Subcutaneous abdominal adipose tissue (tissue), 5 donors: ENCODE results near the gene SECISBP2L.

ENCODE experiments used
- H3K27ac ChIP-seq: one replicate; pipeline ENCODE4 v1.7.0; 2013; ENCODE audit warnings: low read depth, mild to moderate bottlenecking, inconsistent platforms, low read length, moderate library complexity
- H3K27me3 ChIP-seq, 5 donors: one replicate each; pipeline ENCODE4 v1.7.0; 2013; ENCODE audit warnings: low read length in 5 of 5, inconsistent platforms in 1 of 5; ENCODE audit not compliant: control insufficient read depth in 5 of 5, insufficient read depth in 4 of 5
- H3K36me3 ChIP-seq, 5 donors: one replicate each; pipeline ENCODE4 v1.7.0; 2013; ENCODE audit warnings: low read length in 5 of 5; ENCODE audit not compliant: control insufficient read depth in 5 of 5, insufficient read depth in 5 of 5
- H3K4me1 ChIP-seq, 5 donors: one replicate each; pipeline ENCODE4 v1.7.0; 2013; ENCODE audit warnings: low read length in 5 of 5, mild to moderate bottlenecking in 3 of 5, moderate library complexity in 1 of 5; ENCODE audit not compliant: control insufficient read depth in 5 of 5, insufficient read depth in 5 of 5
- H3K4me3 ChIP-seq, 5 donors: one replicate each; pipeline ENCODE4 v1.7.0; 2013; ENCODE audit warnings: low read length in 5 of 5, low read depth in 1 of 5
- H3K9ac ChIP-seq, 5 donors: one replicate each; pipeline ENCODE4 v1.7.0; 2013; ENCODE audit warnings: low read length in 5 of 5, mild to moderate bottlenecking in 4 of 5, moderate library complexity in 3 of 5
- H3K9me3 ChIP-seq, 5 donors: one replicate each; pipeline ENCODE4 v1.7.0; 2013; ENCODE audit warnings: low read length in 5 of 5; ENCODE audit not compliant: control insufficient read depth in 5 of 5
- donor health status: healthy.
- donor health status: healthy.
- donor health status: healthy.
- donor health status: healthy.
- donor health status: healthy.

The SECISBP2L gene

GRCh38 chr15:49059491-49059890 lies 13.2 kb upstream of the SECISBP2L start:
- Histone ChIP-seq H3K4me1 (peaks cover 2 to 11% (median 9%) of the 10 kb centered on the region in 5 donors), H3K27ac (no peak overlapping the region), H3K9ac (no peak overlapping the region), H3K27me3 (no peaks in the 10 kb centered on the region), H3K4me3 (no peak overlapping the region), H3K36me3 (no peaks in the 10 kb centered on the region), H3K9me3 (no peaks in the 10 kb centered on the region)

GRCh38 chr15:49058559-49058958 lies 12.3 kb upstream of the SECISBP2L start:
- Histone ChIP-seq H3K27ac (no peak overlapping the region), H3K9me3 (no peaks in the 10 kb centered on the region), H3K4me3 (no peak overlapping the region), H3K4me1 (peaks cover 1 to 8% (median 4%) of the 10 kb centered on the region in 5 donors), H3K36me3 (no peaks in the 10 kb centered on the region), H3K9ac (no peak overlapping the region), H3K27me3 (no peaks in the 10 kb centered on the region)

- H3K36me3 ChIP-seq = no peaks in the 10 kb centered on the region
- H3K4me1 ChIP-seq = no peaks in the 10 kb centered on the region
- no peaks in the 10 kb centered on the region for H3K9me3 ChIP-seq
- no peak overlapping the region for H3K27ac ChIP-seq
- H3K27me3 ChIP-seq = no peaks in the 10 kb centered on the region
- H3K4me3 ChIP-seq = no peak overlapping the region
- no peak overlapping the region for H3K9ac ChIP-seq
Measured at GRCh38 chr15:49055630-49056029, 9.4 kb upstream of the SECISBP2L start.

GRCh38 chr15:49052662-49053061 lies 6.4 kb upstream of the SECISBP2L start:
- Histone ChIP-seq H3K4me1 (no peaks in the 10 kb centered on the region), H3K9ac (no peak overlapping the region), H3K27me3 (no peaks in the 10 kb centered on the region), H3K27ac (no peak overlapping the region), H3K4me3 (no peak overlapping the region), H3K9me3 (no peaks in the 10 kb centered on the region), H3K36me3 (no peaks in the 10 kb centered on the region)

GRCh38 chr15:49047456-49047855 lies 1.2 kb upstream of the SECISBP2L start:
- peaks cover 0 to 29% (median 27%) of the 10 kb centered on the region in 5 donors for H3K4me1 ChIP-seq
- no peak overlapping the region for H3K4me3 ChIP-seq
- no peak overlapping the region for H3K9ac ChIP-seq
- H3K36me3 ChIP-seq = no peaks in the 10 kb centered on the region
- H3K27ac ChIP-seq = no peak overlapping the region
- H3K9me3 ChIP-seq = no peaks in the 10 kb centered on the region
- no peaks in the 10 kb centered on the region for H3K27me3 ChIP-seq

- Histone ChIP-seq H3K27me3 (no peaks in the 10 kb centered on the region), H3K27ac (peak overlapping the region; percentile 87), H3K4me3 (peak overlapping the region; percentile 76 to 98 (median 81)), H3K36me3 (no peaks in the 10 kb centered on the region), H3K4me1 (peaks cover 0 to 35% (median 30%) of the 10 kb centered on the region in 5 donors), H3K9me3 (peaks cover 0 to 2% (median 0%) of the 10 kb centered on the region in 5 donors), H3K9ac (peak overlapping the region; percentile 58 to 99 (median 92))
Measured at GRCh38 chr15:49045751-49046219, 461 bp downstream of the SECISBP2L start.

- H3K36me3 ChIP-seq = no peaks in the 10 kb centered on the region
- H3K4me3 ChIP-seq = peak overlapping the region; percentile 76 to 98 (median 81)
- H3K27me3 ChIP-seq = no peaks in the 10 kb centered on the region
- H3K4me1 ChIP-seq = peaks cover 0 to 35% (median 30%) of the 10 kb centered on the region in 5 donors
- H3K9ac ChIP-seq = peak overlapping the region; percentile 58 to 99 (median 92)
- H3K9me3 ChIP-seq = peaks cover 0 to 2% (median 0%) of the 10 kb centered on the region in 5 donors
- peak overlapping the region; percentile 87 for H3K27ac ChIP-seq
Measured at GRCh38 chr15:49044766-49045606, 1.3 kb downstream of the SECISBP2L start.

GRCh38 chr15:49044002-49044401 lies 2.2 kb downstream of the SECISBP2L start:
- H3K9me3 ChIP-seq = peaks cover 0 to 2% (median 0%) of the 10 kb centered on the region in 5 donors
- no peak overlapping the region for H3K27ac ChIP-seq
- H3K4me1 ChIP-seq = peaks cover 0 to 35% (median 30%) of the 10 kb centered on the region in 5 donors
- no peaks in the 10 kb centered on the region for H3K27me3 ChIP-seq
- H3K9ac ChIP-seq = peak overlapping the region in 3 of 5 donors; percentile 55 to 99 (median 94)
- H3K4me3 ChIP-seq = peak overlapping the region in 3 of 5 donors; percentile 25 to 80 (median 76)
- no peaks in the 10 kb centered on the region for H3K36me3 ChIP-seq

GRCh38 chr15:49042165-49042564 lies 4.1 kb downstream of the SECISBP2L start:
- Histone ChIP-seq H3K36me3 (no peaks in the 10 kb centered on the region), H3K27me3 (no peaks in the 10 kb centered on the region), H3K4me3 (no peak overlapping the region), H3K9ac (no peak overlapping the region), H3K27ac (no peak overlapping the region), H3K9me3 (peaks cover 0 to 2% (median 0%) of the 10 kb centered on the region in 5 donors), H3K4me1 (peaks cover 0 to 37% (median 34%) of the 10 kb centered on the region in 5 donors)

GRCh38 chr15:49041426-49041825 lies 4.8 kb downstream of the SECISBP2L start:
- Histone ChIP-seq H3K36me3 (peaks cover 0 to 3% (median 0%) of the 10 kb centered on the region in 5 donors), H3K27ac (no peak overlapping the region), H3K9me3 (peaks cover 0 to 2% (median 0%) of the 10 kb centered on the region in 5 donors), H3K4me1 (peaks cover 0 to 34% (median 29%) of the 10 kb centered on the region in 5 donors), H3K9ac (no peak overlapping the region), H3K27me3 (no peaks in the 10 kb centered on the region), H3K4me3 (no peak overlapping the region)
